Measurements from ENCODE around the gene LYRM4. TPM values are rescaled to one million over a fixed set of nuclear protein-coding genes. Genes with fewer than 3 reads are reported as not detected.

The LYRM4 gene
- total RNA-seq, 2 experiments from 2014 or later = 24.8 to 28.1 TPM

- no peak for ATAC-seq (ENCODE audit: poor library complexity)
- intact Hi-C loops (cut with DNase I, micrococcal nuclease) = no loop called here
- H3K27me3 Mint-ChIP-seq = no peaks in the 10 kb centered on the region
- ChIA-PET CTCF (no interaction called here), POLR2A (no interaction called here)
- H3K27ac ChIP-seq (ENCODE audit: low read depth in 1 of 2, low read length in 2 of 2) = no peak overlapping the region
- H3K9me3 Mint-ChIP-seq = no peaks in the 10 kb centered on the region
- no peaks in the 10 kb centered on the region for H3K9me3 ChIP-seq (ENCODE audit: control insufficient read depth in 1 of 2, insufficient read depth in 1 of 2, low read length in 2 of 2)
- H3K4me3 ChIP-seq (ENCODE audit: low read length) = no peak overlapping the region
- H3K36me3 Mint-ChIP-seq (ENCODE audit: low read depth) = peaks cover 15% of the 10 kb centered on the region
- H3K27me3 ChIP-seq (ENCODE audit: control insufficient read depth in 1 of 2, insufficient read depth in 2 of 2, low read length in 2 of 2) = no peaks in the 10 kb centered on the region
- no peaks in the 10 kb centered on the region for H3K4me1 Mint-ChIP-seq (ENCODE audit: low read depth)
- no peaks in the 10 kb centered on the region for H3K4me1 ChIP-seq (ENCODE audit: insufficient read depth, low read length)
- H3K4me3 Mint-ChIP-seq = no peak overlapping the region
- no peak for DNase-seq
- no peak for TF ChIP-seq CTCF (IDR thresholded peaks at IDR 0.05)
- no peaks in the 10 kb centered on the region for H3K36me3 ChIP-seq (ENCODE audit: insufficient read depth, low read length)
- no peak overlapping the region for H3K27ac Mint-ChIP-seq
These were observed 22.9 kb downstream of the LYRM4 start for GRCh38 chr6:5237805-5238204.

- no peak for ATAC-seq (ENCODE audit: poor library complexity)
- Histone ChIP-seq H3K9me3 (ENCODE audit: control insufficient read depth in 1 of 2, insufficient read depth in 1 of 2, low read length in 2 of 2) (no peaks in the 10 kb centered on the region), H3K27ac (ENCODE audit: low read depth in 1 of 2, low read length in 2 of 2) (no peak overlapping the region), H3K36me3 (ENCODE audit: insufficient read depth, low read length) (no peaks in the 10 kb centered on the region), H3K27me3 (ENCODE audit: control insufficient read depth in 1 of 2, insufficient read depth in 2 of 2, low read length in 2 of 2) (no peaks in the 10 kb centered on the region), H3K4me1 (ENCODE audit: insufficient read depth, low read length) (no peaks in the 10 kb centered on the region), H3K4me3 (ENCODE audit: low read length) (no peak overlapping the region)
- Mint-ChIP-seq H3K9me3 (no peaks in the 10 kb centered on the region), H3K4me1 (ENCODE audit: low read depth) (no peaks in the 10 kb centered on the region), H3K36me3 (ENCODE audit: low read depth) (peaks cover 15% of the 10 kb centered on the region), H3K27ac (no peak overlapping the region), H3K27me3 (no peaks in the 10 kb centered on the region), H3K4me3 (no peak overlapping the region)
- intact Hi-C loops (cut with DNase I, micrococcal nuclease) = no loop called here
- POLR2A ChIA-PET = no interaction called here
- DNase-seq = no peak
- no peak for TF ChIP-seq CTCF (IDR thresholded peaks at IDR 0.05)
- CTCF ChIA-PET = no interaction called here
These were observed 24.9 kb downstream of the LYRM4 start for GRCh38 chr6:5235830-5236229.

DNA sequence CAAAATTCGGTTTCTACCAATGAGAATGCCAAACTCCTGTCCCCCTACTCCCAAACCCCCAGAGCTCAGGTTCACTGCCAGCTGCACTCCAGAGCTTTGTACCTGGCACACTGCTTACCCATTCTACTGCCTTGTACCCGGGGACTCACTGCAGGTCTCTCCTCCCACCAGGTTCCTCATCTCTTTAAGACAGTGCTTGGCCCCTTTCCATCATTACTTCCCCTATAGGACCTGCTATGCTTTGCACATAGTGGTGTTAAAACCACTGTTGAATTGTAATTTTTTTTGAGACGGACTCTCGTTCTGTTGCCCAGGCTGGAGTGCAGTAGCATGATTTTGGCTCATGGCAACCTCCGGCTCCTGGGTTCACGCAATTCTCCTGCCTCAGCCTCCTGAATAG is 25.9 kb downstream of the LYRM4 start:
- ChIA-PET POLR2A (no interaction called here), CTCF (no interaction called here)
- no peak for ATAC-seq (ENCODE audit: poor library complexity)
- Mint-ChIP-seq H3K9me3 (no peaks in the 10 kb centered on the region), H3K36me3 (ENCODE audit: low read depth) (peaks cover 7% of the 10 kb centered on the region), H3K4me1 (ENCODE audit: low read depth) (no peaks in the 10 kb centered on the region), H3K27ac (no peak overlapping the region), H3K27me3 (no peaks in the 10 kb centered on the region), H3K4me3 (no peak overlapping the region)
- H3K27me3 ChIP-seq (ENCODE audit: control insufficient read depth in 1 of 2, insufficient read depth in 2 of 2, low read length in 2 of 2) = no peaks in the 10 kb centered on the region
- no peak for TF ChIP-seq CTCF (IDR thresholded peaks at IDR 0.05)
- no peak overlapping the region for H3K27ac ChIP-seq (ENCODE audit: low read depth in 1 of 2, low read length in 2 of 2)
- intact Hi-C loops (cut with DNase I, micrococcal nuclease) = no loop called here
- H3K4me3 ChIP-seq (ENCODE audit: low read length) = no peak overlapping the region
- no peaks in the 10 kb centered on the region for H3K9me3 ChIP-seq (ENCODE audit: control insufficient read depth in 1 of 2, insufficient read depth in 1 of 2, low read length in 2 of 2)
- no peaks in the 10 kb centered on the region for H3K36me3 ChIP-seq (ENCODE audit: insufficient read depth, low read length)
- H3K4me1 ChIP-seq (ENCODE audit: insufficient read depth, low read length) = no peaks in the 10 kb centered on the region
- no peak for DNase-seq

Measured in CD4-positive, alpha-beta T cell (primary cell).